ENCODE results near the gene NDUFA7. TPM values are rescaled to one million over a fixed set of nuclear protein-coding genes. Genes with fewer than 3 reads are reported as not detected.

Gene NDUFA7
- total RNA-seq, 1 experiment from 2014 or later: 76.4 TPM

DNA sequence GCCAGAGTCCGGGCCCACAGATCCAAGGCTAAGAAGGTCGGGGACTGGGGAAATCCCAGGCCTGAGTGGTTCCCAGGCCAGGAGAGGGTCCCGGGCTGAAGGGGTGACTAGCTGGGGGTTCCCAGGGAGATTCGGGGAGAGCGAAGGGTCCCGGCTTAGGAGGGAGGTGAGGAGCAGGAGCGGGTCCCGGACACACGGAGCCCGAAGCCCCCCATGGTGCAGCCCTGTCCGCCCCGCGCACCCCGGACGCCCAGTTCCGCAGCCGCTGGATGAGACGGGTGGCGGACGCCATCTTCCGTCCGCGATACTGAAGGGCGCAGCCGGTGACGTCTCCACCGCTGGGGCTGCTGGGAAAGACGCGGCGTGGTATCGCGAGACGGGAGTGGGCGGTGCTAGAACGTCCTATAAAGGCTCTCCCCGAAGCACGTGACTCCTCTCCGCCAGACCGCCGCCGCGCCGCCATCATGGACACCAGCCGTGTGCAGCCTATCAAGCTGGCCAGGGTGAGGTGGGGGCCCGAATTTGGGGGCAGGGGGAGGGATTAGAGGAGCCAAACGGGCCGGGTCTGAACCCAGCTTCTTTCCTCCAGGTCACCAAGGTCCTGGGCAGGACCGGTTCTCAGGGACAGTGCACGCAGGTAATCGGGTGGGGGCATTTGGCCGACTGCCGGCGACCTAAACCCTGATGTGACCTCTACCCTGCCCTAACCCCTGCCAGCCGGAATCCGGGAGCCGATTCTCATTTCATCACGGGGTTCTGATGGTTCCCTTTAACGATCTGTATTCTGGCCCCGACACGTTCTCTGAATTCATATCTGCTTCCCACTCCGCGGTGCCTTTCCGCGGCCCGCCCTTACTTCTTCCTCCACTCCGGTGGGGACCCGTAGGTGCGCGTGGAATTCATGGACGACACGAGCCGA lies at the start of gene NDUFA7, which contains the start of gene RPS28 (continued):
- TF ChIP-seq PREB (CRISPR knock-in tag; IDR thresholded peaks at IDR 0.05; ENCODE audit: borderline replicate concordance) (no peak), MYBL2 (CRISPR knock-in tag; IDR thresholded peaks at IDR 0.05) (no peak), NR1H2 (CRISPR knock-in tag; IDR thresholded peaks at IDR 0.05) (no peak), FOXP4 (CRISPR knock-in tag; IDR thresholded peaks at IDR 0.05) (peak; percentile 55), TEAD1 (CRISPR knock-in tag; IDR thresholded peaks at IDR 0.05) (peak; percentile 80; the same call in 1 of the 2 replicates), CREM (CRISPR knock-in tag; IDR thresholded peaks at IDR 0.05) (peak; percentile 96), GTF2I (CRISPR knock-in tag; conservative IDR thresholded peaks at IDR 0.05) (no peak), ZNF512 (CRISPR knock-in tag; IDR thresholded peaks at IDR 0.05; ENCODE audit: borderline replicate concordance) (no peak), TCF7 (CRISPR knock-in tag; IDR thresholded peaks at IDR 0.05; ENCODE audit: low read depth) (no peak)
- TF ChIP-seq, protein P1, sequence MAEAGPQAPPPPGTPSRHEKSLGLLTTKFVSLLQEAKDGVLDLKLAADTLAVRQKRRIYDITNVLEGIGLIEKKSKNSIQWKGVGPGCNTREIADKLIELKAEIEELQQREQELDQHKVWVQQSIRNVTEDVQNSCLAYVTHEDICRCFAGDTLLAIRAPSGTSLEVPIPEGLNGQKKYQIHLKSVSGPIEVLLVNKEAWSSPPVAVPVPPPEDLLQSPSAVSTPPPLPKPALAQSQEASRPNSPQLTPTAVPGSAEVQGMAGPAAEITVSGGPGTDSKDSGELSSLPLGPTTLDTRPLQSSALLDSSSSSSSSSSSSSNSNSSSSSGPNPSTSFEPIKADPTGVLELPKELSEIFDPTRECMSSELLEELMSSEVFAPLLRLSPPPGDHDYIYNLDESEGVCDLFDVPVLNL (CRISPR knock-in tag; IDR thresholded peaks at IDR 0.05; ENCODE audit: borderline replicate concordance, low read depth): no peak
- TF ChIP-seq, protein P2, sequence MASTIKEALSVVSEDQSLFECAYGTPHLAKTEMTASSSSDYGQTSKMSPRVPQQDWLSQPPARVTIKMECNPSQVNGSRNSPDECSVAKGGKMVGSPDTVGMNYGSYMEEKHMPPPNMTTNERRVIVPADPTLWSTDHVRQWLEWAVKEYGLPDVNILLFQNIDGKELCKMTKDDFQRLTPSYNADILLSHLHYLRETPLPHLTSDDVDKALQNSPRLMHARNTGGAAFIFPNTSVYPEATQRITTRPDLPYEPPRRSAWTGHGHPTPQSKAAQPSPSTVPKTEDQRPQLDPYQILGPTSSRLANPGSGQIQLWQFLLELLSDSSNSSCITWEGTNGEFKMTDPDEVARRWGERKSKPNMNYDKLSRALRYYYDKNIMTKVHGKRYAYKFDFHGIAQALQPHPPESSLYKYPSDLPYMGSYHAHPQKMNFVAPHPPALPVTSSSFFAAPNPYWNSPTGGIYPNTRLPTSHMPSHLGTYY (CRISPR knock-in tag; IDR thresholded peaks at IDR 0.05): no peak
- TF ChIP-seq, protein P3, sequence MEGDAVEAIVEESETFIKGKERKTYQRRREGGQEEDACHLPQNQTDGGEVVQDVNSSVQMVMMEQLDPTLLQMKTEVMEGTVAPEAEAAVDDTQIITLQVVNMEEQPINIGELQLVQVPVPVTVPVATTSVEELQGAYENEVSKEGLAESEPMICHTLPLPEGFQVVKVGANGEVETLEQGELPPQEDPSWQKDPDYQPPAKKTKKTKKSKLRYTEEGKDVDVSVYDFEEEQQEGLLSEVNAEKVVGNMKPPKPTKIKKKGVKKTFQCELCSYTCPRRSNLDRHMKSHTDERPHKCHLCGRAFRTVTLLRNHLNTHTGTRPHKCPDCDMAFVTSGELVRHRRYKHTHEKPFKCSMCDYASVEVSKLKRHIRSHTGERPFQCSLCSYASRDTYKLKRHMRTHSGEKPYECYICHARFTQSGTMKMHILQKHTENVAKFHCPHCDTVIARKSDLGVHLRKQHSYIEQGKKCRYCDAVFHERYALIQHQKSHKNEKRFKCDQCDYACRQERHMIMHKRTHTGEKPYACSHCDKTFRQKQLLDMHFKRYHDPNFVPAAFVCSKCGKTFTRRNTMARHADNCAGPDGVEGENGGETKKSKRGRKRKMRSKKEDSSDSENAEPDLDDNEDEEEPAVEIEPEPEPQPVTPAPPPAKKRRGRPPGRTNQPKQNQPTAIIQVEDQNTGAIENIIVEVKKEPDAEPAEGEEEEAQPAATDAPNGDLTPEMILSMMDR (IDR thresholded peaks at IDR 0.05): no peak

DNA sequence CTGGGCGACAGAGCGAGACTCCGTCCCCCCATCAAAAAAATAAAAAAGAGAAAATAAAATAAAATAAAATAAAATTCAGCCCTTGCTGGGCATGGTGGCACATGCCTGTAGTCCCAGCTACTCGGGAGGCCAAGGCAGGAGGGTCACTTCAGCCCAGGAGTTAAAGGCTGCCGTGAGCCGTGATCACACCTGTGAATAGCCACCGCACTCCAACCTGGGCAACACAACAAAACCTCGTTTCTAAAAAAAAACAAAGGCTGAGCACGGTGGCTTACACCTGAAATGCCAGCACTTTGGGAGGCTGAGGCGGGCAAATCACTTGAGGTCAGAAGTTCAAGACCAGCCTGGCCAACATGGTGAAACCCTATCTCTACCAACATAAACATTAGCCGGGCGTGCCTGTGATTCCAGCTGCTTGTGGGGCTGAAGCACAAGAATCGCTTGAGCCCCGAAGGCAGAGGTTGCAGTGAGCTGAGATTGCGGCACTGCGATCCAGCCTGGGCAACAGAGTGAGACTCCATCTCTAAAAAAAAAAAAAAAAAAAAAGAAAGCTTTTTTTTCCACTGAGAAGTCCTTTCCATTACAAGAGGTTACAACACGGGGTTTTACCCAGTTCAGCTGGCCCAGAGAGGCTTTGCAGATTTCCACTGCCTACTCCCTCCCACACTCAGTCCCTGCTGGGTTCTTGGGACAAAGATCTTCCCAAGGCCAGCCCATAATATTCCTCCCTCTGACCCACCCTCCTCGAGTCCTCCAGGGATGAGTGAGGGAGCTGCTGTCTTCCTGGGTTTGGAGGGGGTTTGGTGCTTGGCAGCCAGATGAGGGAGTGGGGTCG lies 49.2 kb upstream of the NDUFA7 start:
- Mint-ChIP-seq H3K4me3 (no peak overlapping the region), H3K9me3 (no peaks in the 10 kb centered on the region), H3K27ac (no peak overlapping the region), H3K36me3 (peaks cover 9% of the 10 kb centered on the region), H3K4me1 (peaks cover 20% of the 10 kb centered on the region), H3K27me3 (ENCODE audit: low read depth) (peaks cover 27% of the 10 kb centered on the region)
- DNase-seq (ENCODE audit: low spot score) (no peak), ATAC-seq (no peak)
- ChIA-PET POLR2A (no interaction called here), CTCF (interaction anchor here (0.6 to 2.2 kb wide), 3 partner anchors 17 to 295 kb away, joined by 3 to 8 read pairs (median 5); partner anchors contain the start of gene RAB11B)
- TF ChIP-seq SP1 (CRISPR knock-in tag; conservative IDR thresholded peaks at IDR 0.05) (no peak), ZNF232 (CRISPR knock-in tag; IDR thresholded peaks at IDR 0.05) (no peak), ZNF512 (CRISPR knock-in tag; IDR thresholded peaks at IDR 0.05; ENCODE audit: borderline replicate concordance) (no peak), MYBL2 (CRISPR knock-in tag; IDR thresholded peaks at IDR 0.05) (no peak), ESRRA (CRISPR knock-in tag; IDR thresholded peaks at IDR 0.05; ENCODE audit: borderline replicate concordance) (no peak), CDX4 (CRISPR knock-in tag; IDR thresholded peaks at IDR 0.05; ENCODE audit: borderline replicate concordance) (no peak), TEAD1 (CRISPR knock-in tag; IDR thresholded peaks at IDR 0.05) (no peak), JAZF1 (CRISPR knock-in tag; IDR thresholded peaks at IDR 0.05) (no peak), SOX15 (CRISPR knock-in tag; IDR thresholded peaks at IDR 0.05) (no peak), IRF2 (CRISPR knock-in tag; IDR thresholded peaks at IDR 0.05; ENCODE audit: borderline replicate concordance, low read depth) (no peak)
- TF ChIP-seq, protein P4, sequence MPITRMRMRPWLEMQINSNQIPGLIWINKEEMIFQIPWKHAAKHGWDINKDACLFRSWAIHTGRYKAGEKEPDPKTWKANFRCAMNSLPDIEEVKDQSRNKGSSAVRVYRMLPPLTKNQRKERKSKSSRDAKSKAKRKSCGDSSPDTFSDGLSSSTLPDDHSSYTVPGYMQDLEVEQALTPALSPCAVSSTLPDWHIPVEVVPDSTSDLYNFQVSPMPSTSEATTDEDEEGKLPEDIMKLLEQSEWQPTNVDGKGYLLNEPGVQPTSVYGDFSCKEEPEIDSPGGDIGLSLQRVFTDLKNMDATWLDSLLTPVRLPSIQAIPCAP (CRISPR knock-in tag; IDR thresholded peaks at IDR 0.05): no peak

Measured in WTC11 (cell line).